HEK293 (cell line): ENCODE results near the gene MARCHF3.

Experiments used
- MYNN ChIP-seq: fragments of 450-650 bp; formaldehyde crosslinking; IDR thresholded peaks from 2 replicates; pipeline ENCODE4 v1.5.1; 2016; ENCODE audit warnings: missing biosample characterization, missing genetic modification characterization, borderline replicate concordance
- ZBTB7A ChIP-seq: fragments of 450-650 bp; formaldehyde crosslinking; IDR thresholded peaks from 2 replicates; pipeline ENCODE4 v1.5.1; 2016; ENCODE audit warnings: low read depth, missing biosample characterization, missing genetic modification characterization
- TF ChIP-seq, protein P1 (sequence below): fragments of 450-650 bp; formaldehyde crosslinking; IDR thresholded peaks from 2 replicates; pipeline ENCODE4 v1.5.0; 2017; ENCODE audit warnings: missing biosample characterization, missing genetic modification characterization, borderline replicate concordance
- TF ChIP-seq, protein P2 (sequence below): fragments of 450-650 bp; formaldehyde crosslinking; IDR thresholded peaks from 2 replicates; pipeline ENCODE4 v1.5.1; 2016; ENCODE audit warnings: missing biosample characterization, missing genetic modification characterization

DNA sequence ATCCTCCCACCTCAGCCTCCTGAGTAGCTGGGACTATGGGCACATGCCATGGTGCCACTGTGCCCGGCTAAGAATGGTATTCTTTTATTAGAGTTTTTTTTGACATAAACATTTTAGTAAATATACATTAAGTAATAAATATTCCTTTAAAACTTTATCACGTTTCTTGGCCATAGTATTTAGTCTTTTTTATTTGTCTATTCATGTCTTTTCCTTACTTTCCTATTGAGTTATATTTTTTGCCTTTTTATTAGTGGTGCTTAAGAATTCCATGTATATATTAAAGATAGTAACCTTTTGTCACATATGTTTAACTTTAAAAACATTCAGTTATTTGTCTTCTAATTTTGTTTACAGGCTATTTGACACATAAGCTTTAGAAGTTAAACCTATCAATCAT, 73.4 kb downstream of the MARCHF3 start:
- TF ChIP-seq ZBTB7A (tag by site-specific recombination): no peak
- TF ChIP-seq MYNN (tag by site-specific recombination): no peak
- TF ChIP-seq, protein P1, sequence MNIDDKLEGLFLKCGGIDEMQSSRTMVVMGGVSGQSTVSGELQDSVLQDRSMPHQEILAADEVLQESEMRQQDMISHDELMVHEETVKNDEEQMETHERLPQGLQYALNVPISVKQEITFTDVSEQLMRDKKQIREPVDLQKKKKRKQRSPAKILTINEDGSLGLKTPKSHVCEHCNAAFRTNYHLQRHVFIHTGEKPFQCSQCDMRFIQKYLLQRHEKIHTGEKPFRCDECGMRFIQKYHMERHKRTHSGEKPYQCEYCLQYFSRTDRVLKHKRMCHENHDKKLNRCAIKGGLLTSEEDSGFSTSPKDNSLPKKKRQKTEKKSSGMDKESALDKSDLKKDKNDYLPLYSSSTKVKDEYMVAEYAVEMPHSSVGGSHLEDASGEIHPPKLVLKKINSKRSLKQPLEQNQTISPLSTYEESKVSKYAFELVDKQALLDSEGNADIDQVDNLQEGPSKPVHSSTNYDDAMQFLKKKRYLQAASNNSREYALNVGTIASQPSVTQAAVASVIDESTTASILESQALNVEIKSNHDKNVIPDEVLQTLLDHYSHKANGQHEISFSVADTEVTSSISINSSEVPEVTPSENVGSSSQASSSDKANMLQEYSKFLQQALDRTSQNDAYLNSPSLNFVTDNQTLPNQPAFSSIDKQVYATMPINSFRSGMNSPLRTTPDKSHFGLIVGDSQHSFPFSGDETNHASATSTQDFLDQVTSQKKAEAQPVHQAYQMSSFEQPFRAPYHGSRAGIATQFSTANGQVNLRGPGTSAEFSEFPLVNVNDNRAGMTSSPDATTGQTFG (tag by site-specific recombination): no peak
- TF ChIP-seq, protein P2, sequence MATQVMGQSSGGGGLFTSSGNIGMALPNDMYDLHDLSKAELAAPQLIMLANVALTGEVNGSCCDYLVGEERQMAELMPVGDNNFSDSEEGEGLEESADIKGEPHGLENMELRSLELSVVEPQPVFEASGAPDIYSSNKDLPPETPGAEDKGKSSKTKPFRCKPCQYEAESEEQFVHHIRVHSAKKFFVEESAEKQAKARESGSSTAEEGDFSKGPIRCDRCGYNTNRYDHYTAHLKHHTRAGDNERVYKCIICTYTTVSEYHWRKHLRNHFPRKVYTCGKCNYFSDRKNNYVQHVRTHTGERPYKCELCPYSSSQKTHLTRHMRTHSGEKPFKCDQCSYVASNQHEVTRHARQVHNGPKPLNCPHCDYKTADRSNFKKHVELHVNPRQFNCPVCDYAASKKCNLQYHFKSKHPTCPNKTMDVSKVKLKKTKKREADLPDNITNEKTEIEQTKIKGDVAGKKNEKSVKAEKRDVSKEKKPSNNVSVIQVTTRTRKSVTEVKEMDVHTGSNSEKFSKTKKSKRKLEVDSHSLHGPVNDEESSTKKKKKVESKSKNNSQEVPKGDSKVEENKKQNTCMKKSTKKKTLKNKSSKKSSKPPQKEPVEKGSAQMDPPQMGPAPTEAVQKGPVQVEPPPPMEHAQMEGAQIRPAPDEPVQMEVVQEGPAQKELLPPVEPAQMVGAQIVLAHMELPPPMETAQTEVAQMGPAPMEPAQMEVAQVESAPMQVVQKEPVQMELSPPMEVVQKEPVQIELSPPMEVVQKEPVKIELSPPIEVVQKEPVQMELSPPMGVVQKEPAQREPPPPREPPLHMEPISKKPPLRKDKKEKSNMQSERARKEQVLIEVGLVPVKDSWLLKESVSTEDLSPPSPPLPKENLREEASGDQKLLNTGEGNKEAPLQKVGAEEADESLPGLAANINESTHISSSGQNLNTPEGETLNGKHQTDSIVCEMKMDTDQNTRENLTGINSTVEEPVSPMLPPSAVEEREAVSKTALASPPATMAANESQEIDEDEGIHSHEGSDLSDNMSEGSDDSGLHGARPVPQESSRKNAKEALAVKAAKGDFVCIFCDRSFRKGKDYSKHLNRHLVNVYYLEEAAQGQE (tag by site-specific recombination): no peak
